Measurements from ENCODE around the gene OR6B1. TPM values are rescaled to one million over a fixed set of nuclear protein-coding genes. Genes with fewer than 3 reads are reported as not detected.

OR6B1 gene
- total RNA-seq, 2 donors from 2014 or later = not detected

DNA sequence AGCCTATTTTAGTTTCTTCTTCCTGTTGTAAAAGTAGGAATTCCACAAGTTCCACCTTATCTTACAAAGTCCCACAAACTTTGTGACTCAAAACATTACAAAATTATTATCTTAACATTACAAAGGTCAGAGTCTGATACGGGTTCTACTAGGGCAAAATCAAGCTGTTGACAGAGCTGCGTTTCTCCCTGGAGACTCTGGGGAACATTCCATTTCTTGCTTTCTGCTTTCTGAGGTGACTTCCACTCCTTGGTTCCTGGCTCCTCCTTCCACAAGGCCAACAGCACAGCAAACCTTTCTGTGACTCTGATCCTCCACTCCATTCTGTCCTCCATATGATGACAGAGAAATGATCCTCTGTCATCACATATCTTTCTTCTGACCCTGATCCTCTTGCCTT is 34.8 kb upstream of the OR6B1 start:
- no peaks in the 10 kb centered on the region for H3K4me1 ChIP-seq
- TF ChIP-seq CTCF (IDR thresholded peaks at IDR 0.05) = no peak
- no peaks in the 10 kb centered on the region for H3K27me3 ChIP-seq
- H3K4me3 ChIP-seq = no peak overlapping the region
- H3K9me3 ChIP-seq = no peaks in the 10 kb centered on the region
- DNase-seq (ENCODE audit: low spot score) = no peak
- H3K36me3 ChIP-seq = no peaks in the 10 kb centered on the region
- H3K27ac ChIP-seq = no peak overlapping the region

GRCh38 chr7:143967398-143967797 is 32.7 kb upstream of the OR6B1 start:
- peaks cover 0 to 6% of the 10 kb centered on the region in 2 donors for H3K9me3 ChIP-seq
- H3K4me1 ChIP-seq = no peaks in the 10 kb centered on the region
- DNase-seq (ENCODE audit: low spot score) = no peak
- TF ChIP-seq CTCF (IDR thresholded peaks at IDR 0.05) = no peak
- H3K4me3 ChIP-seq = no peak overlapping the region
- no peaks in the 10 kb centered on the region for H3K27me3 ChIP-seq
- H3K36me3 ChIP-seq = no peaks in the 10 kb centered on the region
- H3K27ac ChIP-seq = no peak overlapping the region

DNA sequence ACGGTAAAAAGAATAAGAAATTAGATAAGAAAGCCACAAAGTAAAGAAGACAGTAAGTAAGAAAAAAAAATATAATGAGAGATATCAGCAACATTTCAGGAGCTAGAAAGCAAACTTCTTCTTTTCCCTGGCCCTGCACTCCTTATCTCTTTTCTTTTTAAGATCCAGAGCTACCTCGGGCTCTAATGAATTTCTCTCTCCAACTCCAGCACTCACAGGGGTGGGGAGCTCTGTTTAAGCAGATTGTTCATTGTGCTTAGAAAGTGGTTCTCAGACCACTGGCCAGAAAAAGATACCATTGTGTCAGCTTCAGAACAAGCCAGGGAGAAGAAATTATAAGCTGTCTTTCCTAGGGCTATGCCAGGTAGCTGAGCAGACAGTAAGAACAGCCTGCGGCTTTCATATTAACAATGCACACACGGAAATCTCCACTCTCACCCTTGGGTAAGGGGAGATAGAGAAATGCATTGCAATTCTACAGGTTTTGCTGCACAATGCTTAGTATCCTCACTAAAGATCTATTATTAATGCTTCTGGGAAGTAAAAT is 26.2 kb upstream of the OR6B1 start:
- no peak for TF ChIP-seq CTCF (IDR thresholded peaks at IDR 0.05)
- Histone ChIP-seq H3K27ac (no peak overlapping the region), H3K36me3 (no peaks in the 10 kb centered on the region), H3K27me3 (no peaks in the 10 kb centered on the region), H3K4me3 (no peak overlapping the region), H3K9me3 (peaks cover 0 to 6% of the 10 kb centered on the region in 2 donors), H3K4me1 (no peaks in the 10 kb centered on the region)
- DNase-seq (ENCODE audit: low spot score) = no peak

DNA sequence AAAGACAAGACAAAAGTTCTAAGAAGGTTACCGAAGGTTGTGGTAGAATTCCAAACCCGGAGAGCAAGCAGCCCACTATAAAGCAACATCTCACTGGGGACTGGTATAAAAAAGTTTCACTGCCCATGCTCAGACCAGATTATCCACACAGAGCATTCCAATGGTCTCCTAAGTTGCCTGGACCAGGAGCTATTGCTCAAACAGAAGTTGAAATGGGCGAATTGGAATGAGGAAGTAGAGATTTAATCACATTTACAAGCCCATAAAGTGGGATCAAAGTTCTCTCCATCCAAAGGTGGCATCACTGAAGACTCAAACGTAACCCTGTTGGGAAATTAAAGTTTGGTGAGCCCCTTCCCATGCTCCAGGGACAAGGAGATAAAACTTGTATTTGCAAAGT is 25.7 kb upstream of the OR6B1 start:
- TF ChIP-seq CTCF (IDR thresholded peaks at IDR 0.05) = no peak
- Histone ChIP-seq H3K27me3 (no peaks in the 10 kb centered on the region), H3K36me3 (no peaks in the 10 kb centered on the region), H3K9me3 (peaks cover 0 to 6% of the 10 kb centered on the region in 2 donors), H3K4me1 (no peaks in the 10 kb centered on the region), H3K4me3 (no peak overlapping the region), H3K27ac (no peak overlapping the region)
- DNase-seq (ENCODE audit: low spot score) = no peak

GRCh38 chr7:143975617-143976016 is 24.5 kb upstream of the OR6B1 start:
- Histone ChIP-seq H3K4me1 (no peaks in the 10 kb centered on the region), H3K27ac (no peak overlapping the region), H3K36me3 (no peaks in the 10 kb centered on the region), H3K9me3 (peaks cover 0 to 6% of the 10 kb centered on the region in 2 donors), H3K4me3 (no peak overlapping the region), H3K27me3 (no peaks in the 10 kb centered on the region)
- DNase-seq (ENCODE audit: low spot score) = no peak
- no peak for TF ChIP-seq CTCF (IDR thresholded peaks at IDR 0.05)

DNA sequence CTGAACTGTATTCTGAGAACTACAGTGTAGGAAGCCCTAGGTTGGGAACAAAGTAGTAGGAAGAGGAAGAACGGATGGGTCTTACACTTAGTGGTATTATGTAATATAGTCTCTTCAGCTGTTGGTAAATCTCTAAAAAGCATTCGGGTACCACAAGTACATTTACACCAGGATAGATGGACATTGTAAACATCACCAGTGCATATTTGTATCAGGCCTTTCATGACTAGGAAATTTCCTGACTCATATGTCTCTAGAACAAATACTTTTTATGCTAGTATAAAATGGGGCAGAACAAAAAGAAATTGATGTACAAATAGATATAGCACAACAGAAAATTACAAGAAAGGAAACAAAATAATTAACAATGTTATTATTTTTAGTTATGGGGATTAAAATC is 21.5 kb upstream of the OR6B1 start:
- Histone ChIP-seq H3K9me3 (no peaks in the 10 kb centered on the region), H3K4me3 (no peak overlapping the region), H3K27me3 (no peaks in the 10 kb centered on the region), H3K27ac (no peak overlapping the region), H3K4me1 (no peaks in the 10 kb centered on the region), H3K36me3 (no peaks in the 10 kb centered on the region)
- no peak for TF ChIP-seq CTCF (IDR thresholded peaks at IDR 0.05)
- DNase-seq (ENCODE audit: low spot score) = no peak
